Central memory CD8-positive, alpha-beta T cell (primary cell): ENCODE measurements around the gene GJB4.

Experiments used
- ATAC-seq: fragments of 150-1000 bp; cut with Tn5 transposase; replicated peaks from 2 replicates; pipeline ENCODE4 v1.10.0; 2022; ENCODE audit warnings: mild to moderate bottlenecking, moderate FRiP score, moderate number of reproducible peaks; ENCODE audit not compliant: poor library complexity, severe bottlenecking; ENCODE audit errors: extremely low read depth
- DNase-seq, 2 donors: peaks; one replicate each; pipeline ENCODE4 v3.0.0; 2021; ENCODE audit warnings: low spot score in 2 of 2
- H3K27ac Mint-ChIP-seq: one replicate; pipeline ENCODE4 v1.8.0; 2022; ENCODE audit warnings: low read depth, mild to moderate bottlenecking, moderate library complexity, mixed read lengths
- H3K27me3 Mint-ChIP-seq: one replicate; pipeline ENCODE4 v1.8.0; 2022; ENCODE audit warnings: mixed read lengths
- H3K36me3 Mint-ChIP-seq: one replicate; pipeline ENCODE4 v1.8.0; 2022; ENCODE audit warnings: mild to moderate bottlenecking, moderate library complexity, mixed read lengths; ENCODE audit not compliant: insufficient read depth
- H3K4me1 Mint-ChIP-seq: one replicate; pipeline ENCODE4 v1.8.0; 2022; ENCODE audit warnings: mixed read lengths
- H3K4me3 Mint-ChIP-seq: one replicate; pipeline ENCODE4 v1.8.0; 2022; ENCODE audit warnings: mild to moderate bottlenecking, moderate library complexity, mixed read lengths
- H3K9me3 Mint-ChIP-seq: one replicate; pipeline ENCODE4 v1.8.0; 2022; ENCODE audit warnings: mixed read lengths

GJB4 gene

DNA sequence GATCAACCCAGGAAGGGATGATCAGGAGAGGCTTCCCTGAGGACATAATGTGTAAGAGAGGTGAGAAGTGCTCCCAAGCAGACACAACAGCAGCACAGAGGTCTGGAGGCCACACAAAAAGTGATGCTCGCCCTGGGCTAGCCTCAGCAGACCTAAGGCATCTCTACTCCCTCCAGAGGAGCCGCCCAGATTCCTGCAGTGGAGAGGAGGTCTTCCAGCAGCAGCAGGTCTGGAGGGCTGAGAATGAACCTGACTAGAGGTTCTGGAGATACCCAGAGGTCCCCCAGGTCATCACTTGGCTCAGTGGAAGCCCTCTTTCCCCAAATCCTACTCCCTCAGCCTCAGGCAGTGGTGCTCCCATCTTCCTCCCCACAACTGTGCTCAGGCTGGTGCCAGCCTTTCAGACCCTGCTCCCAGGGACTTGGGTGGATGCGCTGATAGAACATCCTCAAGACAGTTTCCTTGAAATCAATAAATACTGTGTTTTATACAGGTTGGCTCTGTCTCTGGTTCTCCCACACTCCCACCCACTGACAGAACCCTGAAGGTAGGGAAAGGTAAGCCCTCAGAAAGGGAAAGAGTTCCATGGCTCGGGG lies 26.4 kb downstream of the GJB4 start:
- no peak overlapping the region for H3K27ac Mint-ChIP-seq
- no peaks in the 10 kb centered on the region for H3K4me1 Mint-ChIP-seq
- H3K4me3 Mint-ChIP-seq, result no peak overlapping the region
- DNase-seq (no peak), ATAC-seq (no peak)
- no peaks in the 10 kb centered on the region for H3K9me3 Mint-ChIP-seq
- no peaks in the 10 kb centered on the region for H3K36me3 Mint-ChIP-seq
- H3K27me3 Mint-ChIP-seq, result peaks cover 56% of the 10 kb centered on the region

DNA sequence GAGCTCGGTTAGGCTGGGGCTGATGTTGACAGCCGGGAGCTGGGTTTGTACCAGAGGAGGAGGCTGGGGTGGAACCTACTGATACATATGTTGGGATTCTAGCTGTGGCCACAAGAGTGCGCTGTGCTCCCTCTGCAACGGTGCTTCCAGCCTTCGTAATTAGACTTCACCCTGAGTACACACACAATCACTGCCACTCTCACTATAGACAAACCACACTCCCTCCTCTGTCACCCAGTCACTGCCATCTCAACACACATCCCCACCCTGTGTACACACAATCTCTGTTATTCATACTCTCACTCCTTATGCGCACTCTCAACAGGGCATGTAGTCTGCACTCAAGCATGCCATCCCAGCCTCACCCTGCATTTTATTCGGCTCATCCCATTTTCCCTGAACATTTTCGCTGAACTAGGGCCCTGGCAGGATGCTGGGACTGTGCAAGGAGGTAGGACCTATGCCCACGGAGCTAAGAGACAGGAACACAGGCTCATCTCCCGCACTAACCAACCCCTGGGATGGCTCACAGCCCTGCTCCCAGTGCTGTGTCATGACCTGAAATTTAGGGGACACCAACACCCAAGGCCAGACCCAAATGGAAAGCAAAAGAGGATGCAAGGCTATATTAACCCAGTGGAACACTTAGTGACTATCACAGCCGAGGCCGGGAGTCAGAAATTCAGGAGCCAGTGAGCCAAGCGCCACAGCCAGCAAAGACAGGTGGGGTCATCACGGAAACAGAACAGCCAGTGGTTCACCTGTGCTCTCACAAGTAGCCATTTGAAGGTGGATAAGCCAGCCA lies 27.2 kb downstream of the GJB4 start:
- Mint-ChIP-seq H3K9me3 (no peaks in the 10 kb centered on the region), H3K27me3 (peaks cover 61% of the 10 kb centered on the region), H3K27ac (no peak overlapping the region), H3K4me3 (no peak overlapping the region), H3K4me1 (no peaks in the 10 kb centered on the region), H3K36me3 (no peaks in the 10 kb centered on the region)
- peak; percentile 78 for ATAC-seq
- peak; percentile 37 to 39 for DNase-seq

DNA sequence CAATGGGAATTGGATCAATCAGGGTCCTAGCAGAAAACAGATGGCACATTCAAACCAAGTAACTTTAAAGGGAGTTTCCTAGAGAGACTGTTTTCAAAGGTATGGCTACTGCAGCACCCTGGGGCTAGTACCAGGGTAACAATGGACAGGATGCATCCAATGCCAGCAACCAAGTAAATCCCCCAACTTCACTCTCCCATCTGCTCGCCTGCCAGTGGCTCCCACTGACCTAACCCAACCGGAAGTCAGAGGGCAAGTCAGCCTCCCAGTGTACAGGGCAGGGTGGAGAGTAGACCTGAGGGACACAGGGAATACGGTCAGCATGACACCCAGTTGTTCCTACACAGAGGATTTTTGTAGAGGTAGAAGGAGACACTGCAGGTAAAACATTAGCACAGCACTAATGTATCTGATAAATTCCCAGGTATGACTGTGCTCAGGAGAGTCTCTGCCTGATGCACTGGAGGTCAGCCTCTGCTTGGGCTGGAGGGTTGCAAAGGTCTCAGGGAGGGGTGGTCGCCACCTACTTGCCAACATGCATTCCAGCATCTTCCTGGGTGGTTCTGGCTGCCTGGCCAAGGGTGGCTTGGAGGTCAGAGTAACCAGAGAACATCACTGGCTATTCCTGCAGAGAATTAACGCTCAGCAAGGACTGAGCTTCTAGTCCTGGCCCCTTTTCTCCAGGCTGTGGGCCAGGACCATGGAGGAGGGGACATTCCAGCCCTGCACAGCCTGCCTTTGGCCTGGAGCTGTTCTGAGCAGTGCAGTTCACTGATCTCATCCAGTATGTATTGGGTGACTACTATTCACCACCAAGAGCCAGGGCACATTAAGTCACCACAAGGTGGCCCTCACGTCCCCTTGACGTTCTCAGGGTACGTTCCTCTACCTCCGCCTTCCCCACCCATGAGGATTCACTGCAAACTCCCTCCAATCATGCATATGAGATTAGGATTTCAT lies 28.2 kb downstream of the GJB4 start:
- ATAC-seq (no peak), DNase-seq (no peak)
- H3K9me3 Mint-ChIP-seq, result no peaks in the 10 kb centered on the region
- H3K4me3 Mint-ChIP-seq, result no peak overlapping the region
- no peaks in the 10 kb centered on the region for H3K36me3 Mint-ChIP-seq
- no peak overlapping the region for H3K27ac Mint-ChIP-seq
- H3K27me3 Mint-ChIP-seq, result peaks cover 58% of the 10 kb centered on the region
- no peaks in the 10 kb centered on the region for H3K4me1 Mint-ChIP-seq

DNA sequence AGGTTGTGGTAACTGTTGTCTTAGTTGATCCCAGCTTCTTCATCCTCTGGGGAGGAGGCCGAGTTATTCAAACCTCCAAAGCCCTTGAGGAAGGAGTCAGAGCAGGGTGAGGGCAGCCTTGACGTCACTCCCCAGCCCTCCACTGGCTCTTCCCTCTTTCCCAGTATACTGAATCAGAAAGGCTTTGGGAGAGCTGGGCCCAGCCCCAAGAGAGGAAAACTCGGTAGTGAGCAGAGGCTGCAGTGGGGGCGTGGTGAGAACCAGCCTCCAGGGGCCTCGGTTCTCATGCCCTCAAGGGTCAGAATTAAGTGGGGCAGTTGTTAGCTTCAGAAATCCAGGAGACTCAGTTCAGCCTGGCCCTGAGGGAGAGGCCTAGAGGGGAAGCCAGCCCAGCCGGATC lies 31.4 kb downstream of the GJB4 start:
- Mint-ChIP-seq H3K27ac (no peak overlapping the region), H3K9me3 (no peaks in the 10 kb centered on the region), H3K4me3 (no peak overlapping the region), H3K27me3 (peaks cover 54% of the 10 kb centered on the region), H3K4me1 (no peaks in the 10 kb centered on the region), H3K36me3 (no peaks in the 10 kb centered on the region)
- ATAC-seq, result no peak
- DNase-seq, result no peak

DNA sequence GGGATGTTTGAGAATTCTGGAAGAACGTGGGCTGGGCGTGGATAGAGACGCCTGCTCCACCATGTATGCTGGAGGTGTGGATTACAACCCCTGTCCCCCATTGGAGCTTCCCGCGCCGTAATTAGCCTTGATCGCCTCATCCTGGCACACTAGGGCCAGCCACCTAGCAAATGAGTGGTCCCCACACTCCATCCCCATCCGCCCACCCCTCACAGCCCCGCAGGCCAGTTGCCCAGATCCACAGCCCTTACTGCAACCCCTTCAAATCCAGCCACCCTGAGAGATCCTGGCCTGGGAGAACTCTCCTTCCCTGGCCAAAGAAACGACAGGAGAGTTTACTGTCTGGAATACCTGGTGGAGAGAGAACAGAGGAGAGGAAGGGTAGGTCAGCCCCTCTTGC lies 32.9 kb downstream of the GJB4 start:
- no peak overlapping the region for H3K27ac Mint-ChIP-seq
- no peak for DNase-seq
- ATAC-seq, result no peak
- no peaks in the 10 kb centered on the region for H3K9me3 Mint-ChIP-seq
- peaks cover 54% of the 10 kb centered on the region for H3K27me3 Mint-ChIP-seq
- H3K4me1 Mint-ChIP-seq, result no peaks in the 10 kb centered on the region
- peak overlapping the region; percentile 40 for H3K4me3 Mint-ChIP-seq
- no peaks in the 10 kb centered on the region for H3K36me3 Mint-ChIP-seq

DNA sequence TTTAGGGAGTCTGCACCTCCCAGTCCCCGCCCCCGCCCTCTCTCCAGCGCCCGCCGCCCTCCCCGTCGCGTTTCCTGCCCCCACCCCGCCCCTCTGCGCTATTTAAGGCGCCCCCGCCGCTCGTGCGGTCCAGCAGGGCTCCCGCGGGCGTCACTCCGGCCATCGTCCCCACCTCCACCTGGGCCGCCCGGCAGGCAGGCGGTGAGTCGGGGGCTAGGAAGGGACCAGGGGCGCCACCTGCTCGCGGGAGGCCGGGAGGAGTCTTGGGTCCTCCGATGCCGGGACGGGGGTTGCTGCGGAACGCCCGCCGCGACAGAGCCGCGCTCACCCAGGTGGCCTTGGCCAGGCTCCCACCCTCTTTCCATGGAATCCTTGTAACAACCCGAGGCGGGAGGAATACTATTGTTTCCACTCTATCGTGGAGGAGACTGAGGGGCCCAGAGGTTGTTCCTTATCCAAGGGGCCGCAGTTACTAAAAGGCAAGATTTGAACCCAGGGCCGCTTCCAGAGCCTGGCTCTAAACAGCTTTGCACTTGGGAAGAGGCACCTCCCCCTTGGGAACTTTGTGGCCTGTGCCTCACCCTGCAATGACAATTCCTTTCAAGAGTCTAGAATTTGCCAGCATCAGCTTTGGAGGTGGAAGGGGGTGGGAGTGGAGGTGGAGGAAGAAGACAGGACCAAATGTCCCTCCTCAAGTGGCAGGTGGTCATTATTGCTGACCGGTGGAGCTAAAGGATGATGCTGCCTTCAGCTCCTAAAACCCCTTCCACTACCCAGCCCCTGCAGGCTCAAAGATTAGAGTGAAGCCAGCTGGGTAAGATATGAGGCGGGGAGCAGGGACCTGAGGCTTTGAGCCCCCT lies 33.6 kb downstream of the GJB4 start, which contains the start of gene GJA4:
Gene GJA4, plus strand, starts transcription at position 132 of the 860 bp plus-strand sequence. CDS start 1,215 bp downstream, outside the sequence.
- Mint-ChIP-seq H3K4me1 (no peaks in the 10 kb centered on the region), H3K4me3 (peak within 1 kb of the TSS; percentile 40), H3K27me3 (peaks cover 54% of the 10 kb centered on the region), H3K36me3 (no peaks in the 10 kb centered on the region), H3K9me3 (no peaks in the 10 kb centered on the region), H3K27ac (no peak within 1 kb of the TSS)
- no peak for DNase-seq
- no peak for ATAC-seq

DNA sequence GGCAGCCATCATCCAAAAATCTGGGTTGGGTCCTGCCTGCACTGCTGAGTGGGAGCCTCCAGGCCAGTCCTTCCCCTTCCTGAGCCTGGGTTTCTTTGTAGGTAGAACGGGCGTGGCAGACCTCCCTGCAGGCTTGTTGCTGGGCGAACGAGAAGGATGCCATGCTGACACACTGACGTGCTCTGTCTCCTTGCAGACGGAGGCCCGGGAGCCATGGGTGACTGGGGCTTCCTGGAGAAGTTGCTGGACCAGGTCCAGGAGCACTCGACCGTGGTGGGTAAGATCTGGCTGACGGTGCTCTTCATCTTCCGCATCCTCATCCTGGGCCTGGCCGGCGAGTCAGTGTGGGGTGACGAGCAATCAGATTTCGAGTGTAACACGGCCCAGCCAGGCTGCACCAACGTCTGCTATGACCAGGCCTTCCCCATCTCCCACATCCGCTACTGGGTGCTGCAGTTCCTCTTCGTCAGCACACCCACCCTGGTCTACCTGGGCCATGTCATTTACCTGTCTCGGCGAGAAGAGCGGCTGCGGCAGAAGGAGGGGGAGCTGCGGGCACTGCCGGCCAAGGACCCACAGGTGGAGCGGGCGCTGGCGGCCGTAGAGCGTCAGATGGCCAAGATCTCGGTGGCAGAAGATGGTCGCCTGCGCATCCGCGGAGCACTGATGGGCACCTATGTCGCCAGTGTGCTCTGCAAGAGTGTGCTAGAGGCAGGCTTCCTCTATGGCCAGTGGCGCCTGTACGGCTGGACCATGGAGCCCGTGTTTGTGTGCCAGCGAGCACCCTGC lies 34.7 kb downstream of the GJB4 start:
- DNase-seq (no peak), ATAC-seq (no peak)
- no peaks in the 10 kb centered on the region for H3K4me1 Mint-ChIP-seq
- no peaks in the 10 kb centered on the region for H3K36me3 Mint-ChIP-seq
- H3K27me3 Mint-ChIP-seq, result peaks cover 47% of the 10 kb centered on the region
- no peaks in the 10 kb centered on the region for H3K9me3 Mint-ChIP-seq
- H3K27ac Mint-ChIP-seq, result no peak overlapping the region
- no peak overlapping the region for H3K4me3 Mint-ChIP-seq

DNA sequence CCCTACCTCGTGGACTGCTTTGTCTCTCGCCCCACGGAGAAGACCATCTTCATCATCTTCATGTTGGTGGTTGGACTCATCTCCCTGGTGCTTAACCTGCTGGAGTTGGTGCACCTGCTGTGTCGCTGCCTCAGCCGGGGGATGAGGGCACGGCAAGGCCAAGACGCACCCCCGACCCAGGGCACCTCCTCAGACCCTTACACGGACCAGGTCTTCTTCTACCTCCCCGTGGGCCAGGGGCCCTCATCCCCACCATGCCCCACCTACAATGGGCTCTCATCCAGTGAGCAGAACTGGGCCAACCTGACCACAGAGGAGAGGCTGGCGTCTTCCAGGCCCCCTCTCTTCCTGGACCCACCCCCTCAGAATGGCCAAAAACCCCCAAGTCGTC lies 35.2 kb downstream of the GJB4 start:
- Mint-ChIP-seq H3K9me3 (no peaks in the 10 kb centered on the region), H3K27ac (no peak overlapping the region), H3K27me3 (peaks cover 41% of the 10 kb centered on the region), H3K36me3 (no peaks in the 10 kb centered on the region), H3K4me1 (no peaks in the 10 kb centered on the region), H3K4me3 (no peak overlapping the region)
- ATAC-seq (no peak), DNase-seq (no peak)

DNA sequence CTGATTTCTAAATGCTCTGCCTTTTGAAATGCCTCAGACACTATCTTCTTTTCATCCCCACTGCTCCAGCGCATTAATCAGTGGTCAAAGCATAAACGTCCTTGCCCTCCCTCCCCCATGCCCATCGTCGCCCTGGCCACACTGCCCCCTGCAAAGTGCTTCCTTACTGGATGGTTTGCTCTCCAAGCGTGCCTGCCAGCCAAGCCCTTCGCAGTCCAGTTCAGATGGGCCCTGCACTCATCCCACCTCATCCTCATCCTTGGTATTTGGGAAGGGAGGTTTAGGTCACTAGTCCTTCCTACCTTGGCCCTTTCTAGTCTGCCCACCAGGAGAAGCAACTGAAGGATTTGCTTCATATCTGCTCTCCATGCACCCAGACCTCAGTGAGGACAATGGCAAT lies 36.4 kb downstream of the GJB4 start:
- no peaks in the 10 kb centered on the region for H3K4me1 Mint-ChIP-seq
- no peaks in the 10 kb centered on the region for H3K36me3 Mint-ChIP-seq
- H3K27ac Mint-ChIP-seq, result no peak overlapping the region
- no peaks in the 10 kb centered on the region for H3K9me3 Mint-ChIP-seq
- ATAC-seq, result no peak
- H3K4me3 Mint-ChIP-seq, result no peak overlapping the region
- peaks cover 29% of the 10 kb centered on the region for H3K27me3 Mint-ChIP-seq
- no peak for DNase-seq

DNA sequence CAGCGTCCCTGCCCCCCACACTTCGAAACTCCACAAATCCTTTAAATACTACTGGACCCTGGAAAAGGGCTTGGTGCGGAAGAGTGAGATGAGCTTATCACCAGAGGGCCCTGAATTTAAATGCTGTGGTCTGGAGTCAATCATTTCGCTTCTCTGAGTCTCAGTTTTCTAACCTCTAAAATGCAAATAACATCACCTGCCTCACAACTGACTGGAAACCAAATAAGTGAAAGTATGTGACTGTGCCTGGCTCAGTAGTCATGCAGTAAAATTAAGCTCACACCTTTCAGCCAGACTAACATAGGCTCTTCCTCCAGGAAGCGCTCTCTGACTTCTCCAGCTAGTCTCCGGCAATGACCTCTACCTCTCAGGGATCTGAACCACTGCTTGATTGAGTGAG lies 37.5 kb downstream of the GJB4 start:
- H3K9me3 Mint-ChIP-seq, result no peaks in the 10 kb centered on the region
- ATAC-seq (no peak), DNase-seq (no peak)
- no peak overlapping the region for H3K27ac Mint-ChIP-seq
- H3K4me3 Mint-ChIP-seq, result no peak overlapping the region
- H3K36me3 Mint-ChIP-seq, result no peaks in the 10 kb centered on the region
- H3K27me3 Mint-ChIP-seq, result peaks cover 22% of the 10 kb centered on the region
- no peaks in the 10 kb centered on the region for H3K4me1 Mint-ChIP-seq

DNA sequence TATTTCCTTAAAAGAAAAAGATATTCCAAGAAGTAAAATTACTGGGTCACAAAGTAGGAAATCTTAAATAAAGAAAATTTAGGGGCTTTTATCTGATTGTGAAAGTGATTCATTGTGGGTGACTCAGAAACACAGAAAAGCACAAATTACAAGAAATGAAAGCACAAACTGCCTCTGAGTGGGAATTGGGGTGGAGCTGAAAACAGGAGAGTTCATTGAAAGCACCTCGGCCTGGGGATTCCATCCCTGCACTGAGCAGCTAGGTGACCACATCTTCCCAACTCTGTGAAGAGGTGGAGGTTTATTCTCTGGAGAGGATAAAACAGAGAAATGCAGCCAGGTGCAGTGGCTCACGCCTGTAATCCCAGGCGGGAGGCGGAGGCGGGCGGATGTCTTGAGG lies 40.7 kb downstream of the GJB4 start:
- ATAC-seq, result no peak
- Mint-ChIP-seq H3K9me3 (peaks cover 8% of the 10 kb centered on the region), H3K4me3 (no peak overlapping the region), H3K27me3 (peaks cover 3% of the 10 kb centered on the region), H3K27ac (no peak overlapping the region), H3K4me1 (no peaks in the 10 kb centered on the region), H3K36me3 (no peaks in the 10 kb centered on the region)
- DNase-seq, result no peak
